Hematopoietic multipotent progenitor cell treated with erythropoietin and hydrocortisone succinate and interleukin-3 and kit ligand, for 6 days (in vitro differentiated cells): ENCODE measurements around the gene EYS.
"Not testable (repeated sequence)": the region's sequence is repeated elsewhere in the genome, so short reads cannot be mapped to it uniquely, and the experiment has no call there.

Source experiments
- DNase-seq: peaks from one replicate; pipeline ENCODE4 v3.0.0-alpha.2; 2015

Gene EYS

GRCh38 chr6:64000818-64001491 is 1706.1 kb downstream of the EYS start:
- no peak for DNase-seq

- no peak for DNase-seq
Observed at GRCh38 chr6:63999613-64000012, 1707.4 kb downstream of the EYS start.

- no peak for DNase-seq
Observed at GRCh38 chr6:63998991-63999390, 1708.0 kb downstream of the EYS start.

- DNase-seq = no peak
Observed at GRCh38 chr6:63997734-63998133, 1709.3 kb downstream of the EYS start.

GRCh38 chr6:63997221-63997620 is 1709.8 kb downstream of the EYS start:
- DNase-seq = no peak

- DNase-seq = no peak
Observed at GRCh38 chr6:63985223-63985622, 1721.8 kb downstream of the EYS start.

GRCh38 chr6:63975699-63976098 is 1731.3 kb downstream of the EYS start:
- DNase-seq = peak; percentile 44

- DNase-seq = no peak
Observed at GRCh38 chr6:63968650-63969049, 1738.4 kb downstream of the EYS start.

GRCh38 chr6:63964366-63964765 is 1742.7 kb downstream of the EYS start:
- no peak for DNase-seq

GRCh38 chr6:63963769-63964315 is 1743.2 kb downstream of the EYS start:
- peak; percentile 7 for DNase-seq

GRCh38 chr6:63953336-63954021 is 1753.5 kb downstream of the EYS start:
- DNase-seq = not testable (repeated sequence)

GRCh38 chr6:63947792-63948529 is 1759.1 kb downstream of the EYS start:
- no peak for DNase-seq

- no peak for DNase-seq
Observed at GRCh38 chr6:63945987-63946386, 1761.0 kb downstream of the EYS start.

GRCh38 chr6:63943826-63944225 is 1763.2 kb downstream of the EYS start:
- no peak for DNase-seq

GRCh38 chr6:63941747-63942470 is 1765.1 kb downstream of the EYS start:
- DNase-seq = peak; percentile 53

- peak; percentile 85 for DNase-seq
Observed at GRCh38 chr6:63940056-63940455, 1767.0 kb downstream of the EYS start.

- no peak for DNase-seq
Observed at GRCh38 chr6:63936399-63936798, 1770.6 kb downstream of the EYS start.

- no peak for DNase-seq
Observed at GRCh38 chr6:63935732-63936131, 1771.3 kb downstream of the EYS start.

GRCh38 chr6:63933948-63934347 is 1773.1 kb downstream of the EYS start:
- DNase-seq = not testable (repeated sequence)

GRCh38 chr6:63930848-63931247 is 1776.2 kb downstream of the EYS start:
- DNase-seq = no peak

- DNase-seq = no peak
Observed at GRCh38 chr6:63929111-63929510, 1777.9 kb downstream of the EYS start.

GRCh38 chr6:63928613-63929012 is 1778.4 kb downstream of the EYS start:
- DNase-seq = no peak
